K562 (cell line): ENCODE results near the gene LARP6. TPM values are rescaled to one million over a fixed set of nuclear protein-coding genes. Genes with fewer than 3 reads are reported as not detected.

Experiments used
- ATAC-seq: fragments of 200-7000 bp; cut with Tn5 transposase; 3 replicates; pipeline ENCODE4 v1.9.1; 2020; ENCODE audit warnings: moderate library complexity
- BruUV-seq: library from RNA; stranded (reverse); fragments of 400-500 nt; replicated peaks from 2 replicates; lab custom pipeline; 2021; lab: Mats Ljungman, UMichigan
- CTCF ChIA-PET: fragments of 300-600 bp; formaldehyde crosslinking; extraction: SDS; loops from one replicate; lab custom pipeline; 2021; ENCODE audit warnings: low intra/inter-chr PET ratio; lab: Yijun Ruan, JAX
- POLR2A ChIA-PET: fragments of 300-600, 350-650 bp; sonication (Branson Sonifier 250); formaldehyde crosslinking; extraction: SDS; loops from one replicate; lab custom pipeline; 2021; ENCODE audit warnings: antibody characterized with exemption, inconsistent platforms; lab: Yijun Ruan, JAX
- DNase-seq, 4 experiments: peaks; one replicate each; pipeline versions ENCODE4 v3.0.0 to v3.0.0-alpha.2; 2011 to 2018; ENCODE audit warnings: low spot score in 3 of 4, mixed read lengths in 3 of 4; ENCODE audit errors: extremely low read depth in 1 of 4
- FAIRE-seq: peaks from 2 replicates; lab custom pipeline; 2011; peaks lifted over from hg19 to GRCh38; lab: Jason Lieb, UNC
- H2AFZ ChIP-seq: 2 replicates; pipeline ENCODE4 v1.6.0; 2011; ENCODE audit warnings: low read depth, low read length, control low read depth, inconsistent platforms
- H3K27ac ChIP-seq: fragments of 200-600 bp; 3 replicates; pipeline ENCODE4 v1.8.0; 2011; ENCODE audit warnings: low read depth, mild to moderate bottlenecking, control low read depth, inconsistent platforms, low read length, moderate library complexity, mixed read lengths; ENCODE audit errors: extremely low read depth
- H3K27me3 ChIP-seq, 2 experiments: fragments of 300-600 bp in 1 of 2; 2 replicates in 1 of 2; 3 replicates in 1 of 2; pipeline versions ENCODE4 v1.6.0 to v1.8.0; 2011; ENCODE audit warnings: inconsistent platforms in 2 of 2, low read length in 2 of 2, mild to moderate bottlenecking in 1 of 2, mixed read lengths in 1 of 2, moderate library complexity in 1 of 2; ENCODE audit not compliant: control insufficient read depth in 2 of 2, insufficient read depth in 2 of 2
- H3K36me3 ChIP-seq: fragments of 300-600 bp; 3 replicates; pipeline ENCODE4 v1.8.0; 2011; ENCODE audit warnings: mild to moderate bottlenecking, low read length, inconsistent platforms; ENCODE audit not compliant: control insufficient read depth, insufficient read depth
- H3K4me1 ChIP-seq, 2 experiments: fragments of 200-600 bp in 1 of 2; replicated peaks in 1 of 2; 2 replicates in 1 of 2; 3 replicates in 1 of 2; pipeline versions ENCODE4 v1.5.1 to v1.8.0; 2011; ENCODE audit warnings: inconsistent platforms in 2 of 2, low read length in 2 of 2, mild to moderate bottlenecking in 1 of 2, mixed read lengths in 1 of 2, moderate library complexity in 1 of 2; ENCODE audit not compliant: control insufficient read depth in 2 of 2, insufficient read depth in 2 of 2
- H3K4me2 ChIP-seq: 2 replicates; pipeline ENCODE4 v1.6.1; 2011; ENCODE audit warnings: low read length, control low read depth, inconsistent platforms, mixed read lengths; ENCODE audit not compliant: insufficient read depth
- H3K4me3 ChIP-seq: fragments of 200-600 bp; sonication (generic), shearing (Covaris generic); 2 replicates; pipeline ENCODE4 v1.5.1; 2016; ENCODE audit warnings: control low read depth, inconsistent platforms
- H3K79me2 ChIP-seq: fragments of 200-600 bp; 3 replicates; pipeline ENCODE4 v1.8.0; 2011; ENCODE audit warnings: low read length, inconsistent platforms; ENCODE audit not compliant: control insufficient read depth, insufficient read depth
- H3K9ac ChIP-seq, 2 experiments: 2 replicates each; pipeline versions ENCODE4 v1.6.0 to v1.6.1; 2011; ENCODE audit warnings: low read depth in 2 of 2, low read length in 2 of 2, control low read depth in 1 of 2, inconsistent platforms in 1 of 2, mild to moderate bottlenecking in 1 of 2, mixed read lengths in 1 of 2; ENCODE audit not compliant: insufficient read depth in 1 of 2
- H3K9me1 ChIP-seq: one replicate; pipeline ENCODE4 v1.6.0; 2011; ENCODE audit warnings: inconsistent platforms, mild to moderate bottlenecking, low read length, moderate library complexity; ENCODE audit not compliant: control insufficient read depth, insufficient read depth
- H3K9me3 ChIP-seq: replicated peaks from 2 replicates; pipeline ENCODE4 v1.5.1; 2011; ENCODE audit warnings: low read depth, low read length, inconsistent platforms; ENCODE audit not compliant: control insufficient read depth, insufficient read depth
- H4K20me1 ChIP-seq: replicated peaks from 2 replicates; pipeline ENCODE4 v1.6.1; 2011; ENCODE audit warnings: low read length, inconsistent platforms, mixed read lengths; ENCODE audit not compliant: control insufficient read depth, insufficient read depth
- BDP1 ChIP-seq: IDR thresholded peaks from 3 replicates; pipeline ENCODE4 v1.6.1; 2011; ENCODE audit not compliant: insufficient read length, insufficient read depth
- CAMTA2 ChIP-seq: fragments of 250-450 bp; sonication (Bioruptor Pico); conservative IDR thresholded peaks from 2 replicates; pipeline ENCODE4 v1.5.1; 2022
- CEBPG ChIP-seq, 3 experiments: fragments of 200-800 bp in 1 of 3; sonication (Bioruptor generic) in 1 of 3; sonication (generic) in 1 of 3; formaldehyde crosslinking in 1 of 3; IDR thresholded peaks in 2 of 3; conservative IDR thresholded peaks in 1 of 3; 2 replicates each; pipeline versions ENCODE4 v1.6.1 to v1.8.0; 2016 to 2022; ENCODE audit warnings: missing compliant biosample characterization in 2 of 3, missing genetic modification characterization in 2 of 3, mild to moderate bottlenecking in 1 of 3, missing genetic modification reagents in 1 of 3
- CTCFL ChIP-seq: IDR thresholded peaks from 2 replicates; pipeline ENCODE4 v1.6.1; 2011; ENCODE audit warnings: borderline replicate concordance, low read depth, mild to moderate bottlenecking, moderate library complexity, low read length; ENCODE audit not compliant: insufficient read depth, poor library complexity, severe bottlenecking
- E2F1 ChIP-seq: sonication (generic); formaldehyde crosslinking; IDR thresholded peaks from 2 replicates; pipeline ENCODE4 v1.8.1; 2023; ENCODE audit warnings: mild to moderate bottlenecking, missing genetic modification reagents, moderate library complexity
- E2F3 ChIP-seq: fragments of 250-450 bp; sonication (Bioruptor Pico); IDR thresholded peaks from 2 replicates; pipeline ENCODE4 v1.4.0; 2020; ENCODE audit warnings: mild to moderate bottlenecking
- EHMT2 ChIP-seq: fragments of 450-650 bp; IDR thresholded peaks from 2 replicates; pipeline ENCODE4 v1.6.1; 2018; ENCODE audit warnings: antibody characterized with exemption
- HSF4 ChIP-seq: fragments of 250-450 bp; sonication (Bioruptor Pico); IDR thresholded peaks from 2 replicates; pipeline ENCODE4 v2.1.2; 2022; ENCODE audit warnings: mild to moderate bottlenecking, moderate library complexity, borderline replicate concordance
- JUND ChIP-seq, 2 experiments: IDR thresholded peaks; 2 replicates in 1 of 2; 3 replicates in 1 of 2; pipeline ENCODE4 v1.6.1; 2011; ENCODE audit warnings: borderline replicate concordance in 2 of 2, low read depth in 2 of 2, low read length in 2 of 2, improper control_type of control experiment in 1 of 2, missing biosample characterization in 1 of 2, missing genetic modification characterization in 1 of 2, missing genetic modification reagents in 1 of 2
- NRF1 ChIP-seq, 2 experiments: fragments of 450-650 bp; IDR thresholded peaks in 1 of 2; conservative IDR thresholded peaks in 1 of 2; 2 replicates each; pipeline ENCODE4 v1.6.1; 2014; ENCODE audit warnings: mild to moderate bottlenecking in 2 of 2
- PHB ChIP-seq: fragments of 250-450 bp; sonication (Bioruptor Pico); IDR thresholded peaks from 2 replicates; pipeline ENCODE4 v1.5.0; 2021
- PYGO2 ChIP-seq: fragments of 450-650 bp; IDR thresholded peaks from 2 replicates; pipeline ENCODE4 v1.6.1; 2016; ENCODE audit warnings: mild to moderate bottlenecking, missing genetic modification characterization, moderate library complexity, missing compliant biosample characterization
- SP2 ChIP-seq: IDR thresholded peaks from 2 replicates; pipeline ENCODE4 v1.6.1; 2011; ENCODE audit warnings: mild to moderate bottlenecking, low read depth, low read length, moderate library complexity; ENCODE audit not compliant: poor library complexity, severe bottlenecking; ENCODE audit errors: extremely low read depth
- ZBTB33 ChIP-seq: sonication (generic); formaldehyde crosslinking; IDR thresholded peaks from 2 replicates; pipeline ENCODE4 v1.8.1; 2023; ENCODE audit warnings: mild to moderate bottlenecking, missing genetic modification reagents
- ZNF584 ChIP-seq: fragments of 200-800 bp; sonication (Bioruptor generic); IDR thresholded peaks from 2 replicates; pipeline ENCODE4 v1.6.1; 2016; ENCODE audit warnings: low read depth, mild to moderate bottlenecking, missing genetic modification characterization, missing compliant biosample characterization
- ZNF707 ChIP-seq: fragments of 250-450 bp; sonication (Bioruptor Pico); conservative IDR thresholded peaks from 2 replicates; pipeline ENCODE4 v1.8.0; 2022; ENCODE audit warnings: inconsistent platforms, mild to moderate bottlenecking, moderate library complexity
- WGBS: fragments of 100-300 bp; shearing (Covaris generic); methylation state at CpG from one replicate; pipeline ENCODE4 v1.1.6; 2016; ENCODE audit warnings: low coverage, mixed read lengths; ENCODE audit not compliant: insufficient coverage; ENCODE audit errors: missing lambda C conversion rate; 5-methylcytosine and 5-hydroxymethylcytosine counted together
- in situ Hi-C: fragments of 300-500 bp; cut with MboI; formaldehyde crosslinking; loops from 4 replicates; pipeline ENCODE4 v1.15.0; 2018; ENCODE audit warnings: inconsistent platforms, mixed read lengths
- intact Hi-C: fragments of 100-400 bp; cut with micrococcal nuclease; formaldehyde crosslinking; loops from 2 replicates; pipeline ENCODE4 v1.14.2; 2022
- polyA plus RNA-seq, 8 experiments: library from polyadenylated mRNA; depleted of rRNA in 4 of 8; stranded (reverse) in 5 of 8; unstranded in 3 of 8; fragments of >200 nt; fragmentation: Nextera tagmentation in 2 of 8; fragmentation: Illumina TruSeq in 1 of 8; extraction: Ambion mirVana in 2 of 8; extraction: Trizol in 1 of 8; gene quantifications; 2 replicates each; pipeline versions ENCODE4 v1.2.1 to v1.2.3, GENCODE V29; 2011 to 2014; ENCODE audit warnings: inconsistent platforms in 1 of 8, missing spikeins in 1 of 8
- total RNA-seq, 7 experiments: library from RNA; depleted of rRNA in 6 of 7; stranded (reverse); fragments of >200 nt in 6 of 7; fragmentation: Illumina TruSeq in 2 of 7; extraction: Trizol in 2 of 7; gene quantifications; 2 replicates each; pipeline versions ENCODE4 v1.2.1 to v1.2.3, GENCODE V29; 2011 to 2021; ENCODE audit warnings: low replicate concordance in 1 of 7

Gene LARP6
- total and polyA plus RNA-seq, 9 of the 15 experiments (the other 6 are each of a cell fraction or from before 2014, with no cell fraction given): not detected

- 1% methylated on average over 5 of the region's 5 CpGs for WGBS
- TF ChIP-seq ZNF707 (no peak), CAMTA2 (CRISPR knock-in tag) (no peak), ZBTB33 (no peak), HSF4 (CRISPR knock-in tag) (no peak), CTCFL (no peak), PHB (CRISPR knock-in tag) (no peak), SP2 (no peak), ZNF584 (CRISPR knock-in tag) (peak; percentile 43; the same call in 1 of the 2 replicates), BDP1 (no peak), EHMT2 (no peak), JUND (IDR thresholded peaks at IDR 0.05; ENCODE audit: borderline replicate concordance, low read depth, low read length) (peak; percentile 49; the same call in 1 of the 2 replicates), JUND (tag; IDR thresholded peaks at IDR 0.05; ENCODE audit: borderline replicate concordance, low read depth, low read length) (no peak), E2F1 (CRISPR knock-in tag) (no peak), PYGO2 (no peak), E2F3 (CRISPR knock-in tag) (no peak), NRF1 (conservative IDR thresholded peaks at IDR 0.05 in 1 of 2, IDR thresholded peaks at IDR 0.05 in 1 of 2) (no peak), CEBPG (CRISPR knock-in tag; IDR thresholded peaks at IDR 0.05) (no peak), CEBPG (tag; conservative IDR thresholded peaks at IDR 0.05 in 1 of 2, IDR thresholded peaks at IDR 0.05 in 1 of 2) (peak; percentile 84 to 94)
Observed at GRCh38 chr15:70856884-70857561, 3.1 kb upstream of the LARP6 start.

More at GRCh38 chr15:70856884-70857561, 3.1 kb upstream of the LARP6 start:
- no peak for FAIRE-seq
- no peak overlapping the region for H3K4me2 ChIP-seq
- H3K4me1 ChIP-seq: no peaks in the 10 kb centered on the region; a peak in 1 of 5 replicates
- H3K4me3 ChIP-seq: no peak overlapping the region
- H3K27me3 ChIP-seq: peaks cover 2 to 5% of the 10 kb centered on the region in 2 experiments; a peak in 2 of 5 replicates
- ATAC-seq: peak; percentile 49; the same call in 2 of the 3 replicates
- H3K9me1 ChIP-seq: no peaks in the 10 kb centered on the region
- no peaks in the 10 kb centered on the region for H3K36me3 ChIP-seq
- H4K20me1 ChIP-seq: no peaks in the 10 kb centered on the region
- no peak overlapping the region for H3K27ac ChIP-seq
- BruUV-seq: no TSS peak
- no peak overlapping the region for H3K9ac ChIP-seq
- intact Hi-C loops: no loop called here
- no peak overlapping the region for H2AFZ ChIP-seq
- CTCF ChIA-PET: no interaction called here
- H3K79me2 ChIP-seq: no peaks in the 10 kb centered on the region
- in situ Hi-C loops: no loop called here
- DNase-seq: no peak
- POLR2A ChIA-PET: no interaction called here
- H3K9me3 ChIP-seq: no peaks in the 10 kb centered on the region
